Kasumi-1 (cell line): ENCODE data around the gene ZNF622.

Experiments used
- DNase-seq, 2 experiments: peaks; one replicate each; lab custom pipeline; 2025; lab: John Stamatoyannopoulos, UW

ZNF622 gene

GRCh38 chr5:16465544-16466432 lies at the start of gene ZNF622:
Gene ZNF622 (minus strand): TSS chr5:16465800. CDS start chr5:16465665, 135 bp downstream.
- peak; percentile 91 to 93 for DNase-seq

- DNase-seq = no peak
These were observed 44.5 kb upstream of the ZNF622 start for GRCh38 chr5:16510098-16510497.

GRCh38 chr5:16508730-16509531 lies 43.3 kb upstream of the ZNF622 start:
- no peak for DNase-seq

GRCh38 chr5:16507716-16508115 lies 42.1 kb upstream of the ZNF622 start:
- no peak for DNase-seq

GRCh38 chr5:16505904-16506303 lies 40.3 kb upstream of the ZNF622 start:
- no peak for DNase-seq

- DNase-seq = no peak
These were observed 39.7 kb upstream of the ZNF622 start for GRCh38 chr5:16505140-16505891.

GRCh38 chr5:16504571-16504970 lies 39.0 kb upstream of the ZNF622 start:
- DNase-seq = no peak

GRCh38 chr5:16502866-16503265 lies 37.3 kb upstream of the ZNF622 start:
- DNase-seq = no peak

- no peak for DNase-seq
These were observed 34.4 kb upstream of the ZNF622 start for GRCh38 chr5:16500024-16500423.

- no peak for DNase-seq
These were observed 31.9 kb upstream of the ZNF622 start for GRCh38 chr5:16497546-16497945.

- DNase-seq = no peak
These were observed 27.7 kb upstream of the ZNF622 start for GRCh38 chr5:16493261-16493660.

GRCh38 chr5:16492398-16493140 lies 27.0 kb upstream of the ZNF622 start:
- no peak for DNase-seq

GRCh38 chr5:16490911-16491310 lies 25.3 kb upstream of the ZNF622 start:
- no peak for DNase-seq

GRCh38 chr5:16489322-16489791 lies 23.8 kb upstream of the ZNF622 start:
- DNase-seq = peak; percentile 69 to 77

GRCh38 chr5:16487456-16487855 lies 21.9 kb upstream of the ZNF622 start:
- DNase-seq = no peak

GRCh38 chr5:16486711-16487111 lies 21.1 kb upstream of the ZNF622 start:
- no peak for DNase-seq

- DNase-seq = no peak
These were observed 20.1 kb upstream of the ZNF622 start for GRCh38 chr5:16485656-16486055.

GRCh38 chr5:16484081-16484480 lies 18.5 kb upstream of the ZNF622 start:
- DNase-seq = no peak

GRCh38 chr5:16483361-16483760 lies 17.8 kb upstream of the ZNF622 start:
- no peak for DNase-seq

GRCh38 chr5:16482891-16483290 lies 17.3 kb upstream of the ZNF622 start:
- no peak for DNase-seq

- DNase-seq = no peak
These were observed 15.4 kb upstream of the ZNF622 start for GRCh38 chr5:16480821-16481538.
